Upper lobe of left lung (tissue), 6 donors: ENCODE data around the gene IMP3. TPM values are rescaled to one million over a fixed set of nuclear protein-coding genes. Genes with fewer than 3 reads are reported as not detected.

Source experiments
- ATAC-seq, 2 donors: fragments of 200-7000 bp; cut with Tn5 transposase; one replicate each; pipeline ENCODE4 v1.9.1; 2022; ENCODE audit warnings: mild to moderate bottlenecking in 2 of 2, moderate library complexity in 2 of 2; ENCODE audit not compliant: low FRiP score in 2 of 2
- DNase-seq, 2 donors: peaks; one replicate each; pipeline ENCODE4 v3.0.0-alpha.2; 2019 to 2020
- H3K27ac ChIP-seq, 4 donors: fragments of 200-600 bp; sonication (generic); one replicate each; pipeline ENCODE4 v1.5.1; 2016 to 2019
- H3K27me3 ChIP-seq, 4 donors: fragments of 200-600 bp; sonication (generic); one replicate each; pipeline ENCODE4 v1.5.1; 2017 to 2019
- H3K36me3 ChIP-seq, 4 donors: fragments of 200-600 bp; sonication (generic); one replicate each; pipeline ENCODE4 v1.5.1; 2016 to 2019
- H3K4me1 ChIP-seq, 4 donors: fragments of 200-600 bp; sonication (generic); one replicate each; pipeline ENCODE4 v1.5.1; 2018 to 2019
- H3K4me3 ChIP-seq, 4 donors: fragments of 200-600 bp; sonication (generic); one replicate each; pipeline ENCODE4 v1.5.1; 2017 to 2019; ENCODE audit warnings: mild to moderate bottlenecking in 2 of 4, moderate library complexity in 1 of 4
- H3K9me3 ChIP-seq, 4 donors: fragments of 200-600 bp; sonication (generic); one replicate each; pipeline ENCODE4 v1.5.1; 2018 to 2019
- EP300 ChIP-seq, 4 donors: sonication (generic); formaldehyde crosslinking; IDR thresholded peaks; one replicate each; pipeline ENCODE4 v1.5.1; 2017; ENCODE audit warnings: antibody characterized with exemption in 4 of 4, control low read depth in 2 of 4
- POLR2A ChIP-seq, 4 donors: fragments of 450-650 bp; IDR thresholded peaks; one replicate each; pipeline ENCODE4 v1.5.1; 2016 to 2017; ENCODE audit warnings: antibody characterized with exemption in 4 of 4, mild to moderate bottlenecking in 2 of 4
- POLR2AphosphoS5 ChIP-seq, 2 donors: sonication (generic); formaldehyde crosslinking; IDR thresholded peaks; one replicate each; pipeline ENCODE4 v1.5.1; 2017; ENCODE audit warnings: antibody characterized with exemption in 2 of 2
- WGBS, 2 donors: methylation state at CpG; one replicate each; pipeline ENCODE4 v1.1.5; 2017 to 2018; 5-methylcytosine and 5-hydroxymethylcytosine counted together
- total RNA-seq, 6 donors: library from RNA; depleted of rRNA in 4 of 6; stranded (reverse); fragments of >200 nt in 4 of 6; gene quantifications; one replicate each; pipeline versions ENCODE4 v1.1.0 to v1.2.1, GENCODE V29; 2016 to 2021
- TF ChIP-seq, protein P1 (sequence below), 6 experiments: fragments of 450-650 bp in 4 of 6; fragments of 200-600 bp in 2 of 6; sonication (generic) in 2 of 6; IDR thresholded peaks; one replicate each; pipeline ENCODE4 v1.5.1; 2016 to 2019; ENCODE audit warnings: antibody characterized with exemption in 6 of 6
- donor health status: DM: no; HTN: no; CAD: no; lungs with moderate emphysema.
- donor health status: DM: no; HTN: yes; CAD: no; lungs with severe emphysema.

IMP3 gene
- total RNA-seq, 6 donors from 2014 or later = 64.3 to 183 (median 70.2) TPM

DNA sequence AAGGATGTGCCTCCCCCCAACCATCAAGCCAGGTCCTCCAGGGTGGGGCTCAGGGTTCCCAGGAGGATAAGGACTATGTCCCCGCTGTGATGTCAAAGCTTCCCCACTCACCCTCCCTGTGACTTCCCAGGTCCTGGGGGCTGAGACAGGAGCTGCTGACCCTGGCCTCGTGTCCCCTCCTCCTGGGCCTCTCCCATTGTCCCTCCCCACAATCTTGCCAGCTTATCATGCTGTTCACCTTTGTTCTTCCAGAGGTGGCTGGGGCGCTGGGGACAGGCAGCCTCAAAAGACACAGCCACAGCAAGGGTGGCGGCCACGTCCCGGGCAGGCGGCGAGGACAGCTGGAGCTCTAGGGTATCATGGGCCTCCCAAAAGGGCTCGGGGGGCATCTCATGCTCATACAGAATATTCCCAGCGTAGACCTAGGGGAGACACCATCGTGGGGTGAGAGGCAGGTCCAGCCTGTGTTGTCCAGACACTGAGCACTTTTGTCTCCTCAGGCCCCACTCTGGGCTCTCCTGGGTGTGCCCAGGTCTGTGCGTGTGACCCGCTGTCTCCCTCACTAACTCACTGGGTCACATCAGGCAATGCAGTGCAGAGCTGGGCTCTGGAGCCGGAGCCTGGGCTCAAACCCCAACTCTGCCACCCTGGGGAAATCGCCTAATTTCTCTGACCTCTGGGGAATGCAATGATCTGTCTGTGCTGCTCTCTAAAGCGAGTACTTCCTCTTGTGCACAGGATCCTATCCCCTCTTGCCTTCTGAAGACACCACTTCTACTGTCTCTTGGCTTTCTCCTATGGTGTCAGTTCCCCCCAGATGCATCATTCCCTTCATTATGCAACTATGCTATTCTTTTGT is 37.7 kb upstream of the IMP3 start:
- ATAC-seq (no peak), DNase-seq (peak in 1 of 2 donors; percentile 66)
- no peak overlapping the region for H3K4me3 ChIP-seq
- TF ChIP-seq POLR2AphosphoS5 (IDR thresholded peaks at IDR 0.05) (no peak), EP300 (IDR thresholded peaks at IDR 0.05) (no peak)
- TF ChIP-seq, protein P1, sequence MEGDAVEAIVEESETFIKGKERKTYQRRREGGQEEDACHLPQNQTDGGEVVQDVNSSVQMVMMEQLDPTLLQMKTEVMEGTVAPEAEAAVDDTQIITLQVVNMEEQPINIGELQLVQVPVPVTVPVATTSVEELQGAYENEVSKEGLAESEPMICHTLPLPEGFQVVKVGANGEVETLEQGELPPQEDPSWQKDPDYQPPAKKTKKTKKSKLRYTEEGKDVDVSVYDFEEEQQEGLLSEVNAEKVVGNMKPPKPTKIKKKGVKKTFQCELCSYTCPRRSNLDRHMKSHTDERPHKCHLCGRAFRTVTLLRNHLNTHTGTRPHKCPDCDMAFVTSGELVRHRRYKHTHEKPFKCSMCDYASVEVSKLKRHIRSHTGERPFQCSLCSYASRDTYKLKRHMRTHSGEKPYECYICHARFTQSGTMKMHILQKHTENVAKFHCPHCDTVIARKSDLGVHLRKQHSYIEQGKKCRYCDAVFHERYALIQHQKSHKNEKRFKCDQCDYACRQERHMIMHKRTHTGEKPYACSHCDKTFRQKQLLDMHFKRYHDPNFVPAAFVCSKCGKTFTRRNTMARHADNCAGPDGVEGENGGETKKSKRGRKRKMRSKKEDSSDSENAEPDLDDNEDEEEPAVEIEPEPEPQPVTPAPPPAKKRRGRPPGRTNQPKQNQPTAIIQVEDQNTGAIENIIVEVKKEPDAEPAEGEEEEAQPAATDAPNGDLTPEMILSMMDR (IDR thresholded peaks at IDR 0.05) = no peak
- H3K36me3 ChIP-seq = no peaks in the 10 kb centered on the region
- H3K9me3 ChIP-seq = no peaks in the 10 kb centered on the region
- no peaks in the 10 kb centered on the region for H3K27me3 ChIP-seq
- WGBS, 2 donors = 87 to 88% methylated on average over 3 to 13 of the region's 16 CpGs
- no peak overlapping the region for H3K27ac ChIP-seq
- peaks cover 7 to 18% (median 16%) of the 10 kb centered on the region in 4 donors for H3K4me1 ChIP-seq

DNA sequence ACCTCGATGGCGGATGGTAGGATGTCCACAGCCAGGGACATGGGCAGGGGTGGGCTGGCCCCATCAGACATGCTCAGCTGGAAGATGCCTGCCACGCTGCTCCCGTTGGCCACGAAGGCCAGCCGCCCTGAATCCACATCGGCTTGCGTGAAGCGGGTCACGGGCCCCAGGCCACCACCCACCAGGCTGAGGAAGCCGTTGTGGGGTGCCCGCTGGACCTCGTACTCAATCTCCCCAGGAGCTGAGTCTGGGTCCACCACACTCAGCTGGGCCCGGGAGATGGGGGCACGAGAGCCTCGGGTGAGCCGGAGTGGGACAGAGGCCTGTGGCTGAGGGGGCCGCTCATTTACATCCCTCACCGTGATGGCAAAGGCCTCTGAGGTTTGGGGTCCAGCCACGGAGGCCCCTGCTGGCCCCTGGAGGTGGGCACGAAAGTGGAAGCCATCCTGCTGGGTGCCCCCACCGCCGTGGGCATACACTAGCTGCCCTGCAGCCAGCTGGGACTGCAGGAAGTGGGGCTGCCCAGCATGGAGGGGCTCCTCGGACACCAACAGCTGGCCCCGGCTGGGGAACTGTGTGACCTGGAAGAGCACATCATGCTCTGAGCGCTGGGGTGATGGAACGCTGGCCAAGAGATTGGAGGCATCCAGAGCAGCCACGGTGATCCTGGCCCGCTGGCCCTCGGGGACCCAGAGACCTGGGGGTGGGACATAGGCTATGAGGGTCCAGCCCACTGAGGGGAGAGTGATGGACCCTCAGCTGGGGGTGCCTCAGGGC is 36.9 kb upstream of the IMP3 start:
- 91 to 96% methylated on average over 7 to 24 of the region's 30 CpGs for WGBS, 2 donors
- DNase-seq (peak in 1 of 2 donors; percentile 77), ATAC-seq (no peak)
- peak overlapping the region in 1 of 4 donors; percentile 61 for H3K27ac ChIP-seq
- H3K27me3 ChIP-seq = no peaks in the 10 kb centered on the region
- TF ChIP-seq POLR2AphosphoS5 (IDR thresholded peaks at IDR 0.05) (no peak), EP300 (IDR thresholded peaks at IDR 0.05) (no peak), POLR2A (IDR thresholded peaks at IDR 0.05) (no peak)
- TF ChIP-seq, protein P1 (IDR thresholded peaks at IDR 0.05) = no peak
- no peaks in the 10 kb centered on the region for H3K36me3 ChIP-seq
- H3K4me1 ChIP-seq = peaks cover 12 to 23% (median 19%) of the 10 kb centered on the region in 4 donors
- H3K4me3 ChIP-seq = no peak overlapping the region
- H3K9me3 ChIP-seq = no peaks in the 10 kb centered on the region

DNA sequence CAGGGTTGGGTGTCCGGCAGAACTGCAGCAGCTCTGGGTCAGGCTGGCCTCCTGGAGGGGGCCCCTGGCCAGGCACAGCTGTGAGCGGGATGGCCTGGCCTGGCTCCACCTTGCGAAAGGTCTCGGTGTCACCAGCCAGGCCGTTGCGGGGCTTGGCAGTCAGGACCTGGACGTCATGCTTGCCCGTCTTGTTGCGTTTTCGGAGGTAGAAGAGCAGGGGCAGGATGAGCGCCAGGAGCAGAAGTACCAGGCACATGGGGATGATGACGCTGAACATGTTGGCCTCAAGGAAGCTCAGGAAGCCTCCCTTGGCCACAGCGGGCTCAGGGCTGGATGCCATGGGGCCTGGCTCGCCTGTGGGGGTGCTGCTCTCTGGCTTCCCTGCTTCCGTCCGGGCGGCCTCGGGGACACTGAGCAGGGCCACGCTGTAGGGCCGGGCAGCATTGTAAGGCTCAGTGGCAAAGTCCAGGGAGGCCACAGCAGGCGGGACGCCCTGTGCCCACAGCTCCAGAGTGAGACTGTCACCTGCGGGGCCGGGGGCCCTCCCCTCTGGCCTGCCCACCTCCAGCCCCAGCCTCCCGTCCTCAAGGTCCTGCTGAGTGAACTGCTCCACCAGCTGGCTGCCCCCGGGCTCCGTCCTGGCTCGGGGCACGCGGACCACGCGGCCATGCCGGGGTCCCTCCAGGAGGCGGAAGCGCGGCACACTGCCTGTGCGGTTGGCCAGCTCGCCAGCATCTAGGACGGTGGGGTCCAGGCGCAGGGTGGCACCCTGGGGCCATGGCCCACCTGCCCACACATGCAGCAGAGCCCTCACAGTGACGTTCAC is 35.8 kb upstream of the IMP3 start:
- Histone ChIP-seq H3K36me3 (no peaks in the 10 kb centered on the region), H3K27me3 (no peaks in the 10 kb centered on the region), H3K4me3 (no peak overlapping the region), H3K9me3 (no peaks in the 10 kb centered on the region), H3K27ac (peak overlapping the region in 2 of 4 donors; percentile 12 to 61), H3K4me1 (peaks cover 12 to 23% (median 20%) of the 10 kb centered on the region in 4 donors)
- no peak for ATAC-seq
- TF ChIP-seq POLR2AphosphoS5 (IDR thresholded peaks at IDR 0.05) = no peak
- no peak for TF ChIP-seq POLR2A (IDR thresholded peaks at IDR 0.05)
- TF ChIP-seq, protein P1 (IDR thresholded peaks at IDR 0.05) = no peak
- no peak for TF ChIP-seq EP300 (IDR thresholded peaks at IDR 0.05)
- peak in 1 of 2 donors; percentile 81 for DNase-seq
- WGBS, 2 donors = 77 to 90% methylated on average over 20 to 37 of the region's 41 CpGs

DNA sequence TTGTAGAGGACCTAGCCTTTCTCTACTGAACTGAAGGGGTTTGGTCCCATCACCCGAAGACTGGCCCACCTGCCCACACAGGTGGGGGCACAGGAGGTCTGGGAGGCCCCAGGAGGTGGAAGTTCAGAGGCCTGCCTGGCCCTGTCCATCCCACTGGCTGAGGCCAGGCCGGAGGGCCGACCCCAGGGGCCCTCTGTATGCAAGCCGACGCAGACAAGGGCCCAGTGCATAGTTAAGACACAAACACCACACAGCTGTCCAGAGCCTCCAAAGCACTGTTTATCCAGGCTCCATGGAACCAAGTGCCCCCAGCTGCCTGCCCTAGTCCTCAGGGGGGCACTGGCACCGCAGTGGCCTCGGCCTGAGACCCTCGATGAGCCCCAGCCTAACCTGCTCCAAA is 34.3 kb upstream of the IMP3 start:
- no peaks in the 10 kb centered on the region for H3K27me3 ChIP-seq
- H3K4me1 ChIP-seq = peaks cover 12 to 23% (median 20%) of the 10 kb centered on the region in 4 donors
- TF ChIP-seq POLR2A (IDR thresholded peaks at IDR 0.05) = no peak
- no peak for TF ChIP-seq EP300 (IDR thresholded peaks at IDR 0.05)
- TF ChIP-seq, protein P1 (IDR thresholded peaks at IDR 0.05) = no peak
- TF ChIP-seq POLR2AphosphoS5 (IDR thresholded peaks at IDR 0.05) = no peak
- peak in 1 of 2 donors; percentile 79 for DNase-seq
- H3K27ac ChIP-seq = peak overlapping the region in 2 of 4 donors; percentile 67 to 87
- H3K9me3 ChIP-seq = no peaks in the 10 kb centered on the region
- 79 to 82% methylated on average over 2 to 8 of the region's 8 CpGs for WGBS, 2 donors
- H3K4me3 ChIP-seq = no peak overlapping the region
- H3K36me3 ChIP-seq = no peaks in the 10 kb centered on the region
- ATAC-seq = no peak
